ENCODE measurements around the gene MAD1L1. TPM values are rescaled to one million over a fixed set of nuclear protein-coding genes. Genes with fewer than 3 reads are reported as not detected.

MAD1L1 gene
- total and polyA plus RNA-seq, 2 donors (not counting 3 experiments of a cell fraction or from before 2014, with no cell fraction given), result 34.1 to 42.3 TPM

DNA sequence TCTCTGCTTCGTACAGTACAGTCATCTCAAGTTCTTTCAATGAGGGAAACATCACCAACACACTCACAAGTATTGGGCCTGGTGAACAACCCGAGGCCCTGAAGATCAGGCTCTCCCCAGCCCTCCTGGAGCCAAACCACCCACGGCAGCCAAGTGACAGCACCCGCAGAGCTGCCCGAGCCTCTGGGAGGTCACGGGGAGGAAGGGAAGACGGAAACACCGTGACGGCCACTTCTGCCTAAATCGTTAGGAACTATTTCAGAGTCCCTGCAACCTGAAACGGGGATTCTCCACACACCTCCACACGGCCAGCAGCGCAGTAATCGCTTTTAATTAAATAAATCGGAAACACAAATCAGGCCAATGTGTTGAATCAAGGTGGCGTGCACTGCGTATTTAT, 222.6 kb downstream of the MAD1L1 start:
- no peak overlapping the region for H3K4me2 ChIP-seq (ENCODE audit: insufficient read depth, low read length)
- no peak overlapping the region for H3K27ac ChIP-seq (ENCODE audit: insufficient read depth, low read depth, low read length)
- POLR2A ChIA-PET, result no interaction called here

More for the DNA sequence above, 222.6 kb downstream of the MAD1L1 start:
- FAIRE-seq, result no peak
- Histone ChIP-seq H3K36me3 (ENCODE audit: control insufficient read depth in 2 of 2, extremely low read depth in 1 of 2, insufficient read depth in 2 of 2, low read length in 2 of 2) (peaks cover 0 to 2% of the 10 kb centered on the region in 2 experiments), H3K9me1 (replicated peaks; ENCODE audit: control insufficient read depth, extremely low read depth, insufficient read depth, low read length) (no peaks in the 10 kb centered on the region), H3K4me1 (ENCODE audit: control insufficient read depth, extremely low read depth, insufficient read depth, low read length) (no peaks in the 10 kb centered on the region), H3K79me2 (ENCODE audit: control insufficient read depth, insufficient read depth, low read length) (no peaks in the 10 kb centered on the region), H4K20me1 (replicated peaks; ENCODE audit: control insufficient read depth, extremely low read depth, insufficient read depth, low read length) (no peaks in the 10 kb centered on the region), H3K9ac (replicated peaks; ENCODE audit: extremely low read depth, insufficient read depth, low read length) (no peak overlapping the region), H3K9me3 (replicated peaks; ENCODE audit: control insufficient read depth, insufficient read depth, low read length) (no peaks in the 10 kb centered on the region), H3K27me3 (ENCODE audit: control insufficient read depth in 2 of 2, insufficient read depth in 2 of 2, low read length in 2 of 2) (no peaks in the 10 kb centered on the region), H3K4me3 (replicated peaks in 1 of 3; ENCODE audit: insufficient read depth in 1 of 3, low read depth in 1 of 3, low read length in 3 of 3) (no peak overlapping the region), H2AFZ (ENCODE audit: low read depth, low read length) (no peak overlapping the region)
- BruUV-seq (replicated peaks), result no TSS peak
- dilution Hi-C loops (cut with MboI; ENCODE audit: extremely low pct_ligation_motif_present, low sequenced_read_pairs) (no loop called here), intact Hi-C loops (cut with micrococcal nuclease) (no loop called here)
- DNase-seq (ENCODE audit: low read depth, low spot score), result no peak
- CTCF ChIA-PET, result no interaction called here
- TF ChIP-seq JUN (IDR thresholded peaks at IDR 0.05; ENCODE audit: borderline replicate concordance, insufficient read depth, insufficient read length, low read depth) (no peak), MYC (IDR thresholded peaks at IDR 0.05; ENCODE audit: low read depth, low read length) (no peak), POLR2AphosphoS5 (IDR thresholded peaks at IDR 0.05; ENCODE audit: insufficient read depth, low read depth, low read length) (no peak), EZH2 (IDR thresholded peaks at IDR 0.05; ENCODE audit: borderline replicate concordance, low read depth, low read length, severe bottlenecking) (no peak), POLR2A (IDR thresholded peaks at IDR 0.05; ENCODE audit: low read depth, low read length) (no peak)
- TF ChIP-seq, protein P1, sequence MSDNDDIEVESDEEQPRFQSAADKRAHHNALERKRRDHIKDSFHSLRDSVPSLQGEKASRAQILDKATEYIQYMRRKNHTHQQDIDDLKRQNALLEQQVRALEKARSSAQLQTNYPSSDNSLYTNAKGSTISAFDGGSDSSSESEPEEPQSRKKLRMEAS (IDR thresholded peaks at IDR 0.05; ENCODE audit: insufficient read depth, insufficient read length), result no peak
- TF ChIP-seq, protein P2, sequence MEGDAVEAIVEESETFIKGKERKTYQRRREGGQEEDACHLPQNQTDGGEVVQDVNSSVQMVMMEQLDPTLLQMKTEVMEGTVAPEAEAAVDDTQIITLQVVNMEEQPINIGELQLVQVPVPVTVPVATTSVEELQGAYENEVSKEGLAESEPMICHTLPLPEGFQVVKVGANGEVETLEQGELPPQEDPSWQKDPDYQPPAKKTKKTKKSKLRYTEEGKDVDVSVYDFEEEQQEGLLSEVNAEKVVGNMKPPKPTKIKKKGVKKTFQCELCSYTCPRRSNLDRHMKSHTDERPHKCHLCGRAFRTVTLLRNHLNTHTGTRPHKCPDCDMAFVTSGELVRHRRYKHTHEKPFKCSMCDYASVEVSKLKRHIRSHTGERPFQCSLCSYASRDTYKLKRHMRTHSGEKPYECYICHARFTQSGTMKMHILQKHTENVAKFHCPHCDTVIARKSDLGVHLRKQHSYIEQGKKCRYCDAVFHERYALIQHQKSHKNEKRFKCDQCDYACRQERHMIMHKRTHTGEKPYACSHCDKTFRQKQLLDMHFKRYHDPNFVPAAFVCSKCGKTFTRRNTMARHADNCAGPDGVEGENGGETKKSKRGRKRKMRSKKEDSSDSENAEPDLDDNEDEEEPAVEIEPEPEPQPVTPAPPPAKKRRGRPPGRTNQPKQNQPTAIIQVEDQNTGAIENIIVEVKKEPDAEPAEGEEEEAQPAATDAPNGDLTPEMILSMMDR (IDR thresholded peaks at IDR 0.05; ENCODE audit: extremely low read depth in 1 of 2, insufficient read depth in 1 of 2, low read depth in 1 of 2, low read length in 2 of 2), result no peak
